ENCODE measurements around the gene MRPL37.

The MRPL37 gene

GRCh38 chr1:54239035-54239383 is 39.0 kb downstream of the MRPL37 start:
- H2AFZ ChIP-seq (ENCODE audit: low read length) = no peak overlapping the region
- H4K20me1 ChIP-seq (ENCODE audit: insufficient read depth, low read length, poor library complexity, severe bottlenecking) = no peaks in the 10 kb centered on the region
- H3K36me3 ChIP-seq (ENCODE audit: insufficient read depth, low read length) = peaks cover 57% of the 10 kb centered on the region; the same call in 1 of the 2 replicates
- H3K9ac ChIP-seq (ENCODE audit: low read depth, low read length, poor library complexity, severe bottlenecking) = no peak overlapping the region
- H3K9me2 ChIP-seq (replicated peaks; ENCODE audit: low read depth, low read length) = no peaks in the 10 kb centered on the region
- H3K4me1 ChIP-seq (ENCODE audit: insufficient read depth, low read length, poor library complexity, severe bottlenecking) = no peaks in the 10 kb centered on the region
- no peaks in the 10 kb centered on the region for H3F3A ChIP-seq (ENCODE audit: low read depth)
- no peak overlapping the region for H3K4me2 ChIP-seq (ENCODE audit: low read depth, low read length, poor library complexity, severe bottlenecking)
- H3K9me3 ChIP-seq (ENCODE audit: insufficient read depth, low read depth, low read length) = no peaks in the 10 kb centered on the region
- H3K4me3 ChIP-seq (ENCODE audit: low read length, poor library complexity, severe bottlenecking) = no peak overlapping the region
- H3K79me2 ChIP-seq (ENCODE audit: insufficient read depth, low read length) = no peaks in the 10 kb centered on the region
- TF ChIP-seq CTCF (conservative IDR thresholded peaks at IDR 0.05; ENCODE audit: low read length) (no peak), EZH2phosphoT487 (IDR thresholded peaks at IDR 0.05; ENCODE audit: borderline replicate concordance) (no peak)
- H3K27me3 ChIP-seq (ENCODE audit: insufficient read depth, low read length, poor library complexity, severe bottlenecking) = no peaks in the 10 kb centered on the region

- TF ChIP-seq CTCF (conservative IDR thresholded peaks at IDR 0.05; ENCODE audit: low read length) (no peak), EZH2phosphoT487 (IDR thresholded peaks at IDR 0.05; ENCODE audit: borderline replicate concordance) (no peak)
- no peaks in the 10 kb centered on the region for H3K4me1 ChIP-seq (ENCODE audit: insufficient read depth, low read length, poor library complexity, severe bottlenecking)
- H3K27me3 ChIP-seq (ENCODE audit: insufficient read depth, low read length, poor library complexity, severe bottlenecking) = no peaks in the 10 kb centered on the region
- no peak overlapping the region for H3K4me2 ChIP-seq (ENCODE audit: low read depth, low read length, poor library complexity, severe bottlenecking)
- H3K36me3 ChIP-seq (ENCODE audit: insufficient read depth, low read length) = peaks cover 57% of the 10 kb centered on the region; the same call in 1 of the 2 replicates
- no peak overlapping the region for H2AFZ ChIP-seq (ENCODE audit: low read length)
- H3K9me3 ChIP-seq (ENCODE audit: insufficient read depth, low read depth, low read length) = no peaks in the 10 kb centered on the region
- H3K9me2 ChIP-seq (replicated peaks; ENCODE audit: low read depth, low read length) = no peaks in the 10 kb centered on the region
- no peaks in the 10 kb centered on the region for H4K20me1 ChIP-seq (ENCODE audit: insufficient read depth, low read length, poor library complexity, severe bottlenecking)
- H3K79me2 ChIP-seq (ENCODE audit: insufficient read depth, low read length) = no peaks in the 10 kb centered on the region
- H3F3A ChIP-seq (ENCODE audit: low read depth) = no peaks in the 10 kb centered on the region
- no peak overlapping the region for H3K9ac ChIP-seq (ENCODE audit: low read depth, low read length, poor library complexity, severe bottlenecking)
- no peak overlapping the region for H3K4me3 ChIP-seq (ENCODE audit: low read length, poor library complexity, severe bottlenecking)
Observed at GRCh38 chr1:54239631-54240031, 39.7 kb downstream of the MRPL37 start.

GRCh38 chr1:54240741-54241335 is 40.9 kb downstream of the MRPL37 start:
- Histone ChIP-seq H3K9me3 (ENCODE audit: insufficient read depth, low read depth, low read length) (no peaks in the 10 kb centered on the region), H3K9ac (ENCODE audit: low read depth, low read length, poor library complexity, severe bottlenecking) (no peak overlapping the region), H3K79me2 (ENCODE audit: insufficient read depth, low read length) (no peaks in the 10 kb centered on the region), H3K9me2 (replicated peaks; ENCODE audit: low read depth, low read length) (no peaks in the 10 kb centered on the region), H3K4me3 (ENCODE audit: low read length, poor library complexity, severe bottlenecking) (no peak overlapping the region), H3K4me1 (ENCODE audit: insufficient read depth, low read length, poor library complexity, severe bottlenecking) (no peaks in the 10 kb centered on the region), H3F3A (ENCODE audit: low read depth) (no peaks in the 10 kb centered on the region), H3K27me3 (ENCODE audit: insufficient read depth, low read length, poor library complexity, severe bottlenecking) (no peaks in the 10 kb centered on the region), H3K4me2 (ENCODE audit: low read depth, low read length, poor library complexity, severe bottlenecking) (no peak overlapping the region), H2AFZ (ENCODE audit: low read length) (no peak overlapping the region), H4K20me1 (ENCODE audit: insufficient read depth, low read length, poor library complexity, severe bottlenecking) (no peaks in the 10 kb centered on the region), H3K36me3 (ENCODE audit: insufficient read depth, low read length) (peaks cover 65% of the 10 kb centered on the region; the same call in 1 of the 2 replicates)
- TF ChIP-seq EZH2phosphoT487 (IDR thresholded peaks at IDR 0.05; ENCODE audit: borderline replicate concordance) (no peak), CTCF (conservative IDR thresholded peaks at IDR 0.05; ENCODE audit: low read length) (no peak)

All from Loucy (cell line).